Activated T-cell treated with anti-CD3 and anti-CD28 coated beads for 48 hours (primary cell): ENCODE measurements around the gene PCSK2.

Experiments
- DNase-seq: peaks from one replicate; pipeline ENCODE4 v3.0.0-alpha.2; 2020; ENCODE audit warnings: low read depth

The PCSK2 gene

DNA sequence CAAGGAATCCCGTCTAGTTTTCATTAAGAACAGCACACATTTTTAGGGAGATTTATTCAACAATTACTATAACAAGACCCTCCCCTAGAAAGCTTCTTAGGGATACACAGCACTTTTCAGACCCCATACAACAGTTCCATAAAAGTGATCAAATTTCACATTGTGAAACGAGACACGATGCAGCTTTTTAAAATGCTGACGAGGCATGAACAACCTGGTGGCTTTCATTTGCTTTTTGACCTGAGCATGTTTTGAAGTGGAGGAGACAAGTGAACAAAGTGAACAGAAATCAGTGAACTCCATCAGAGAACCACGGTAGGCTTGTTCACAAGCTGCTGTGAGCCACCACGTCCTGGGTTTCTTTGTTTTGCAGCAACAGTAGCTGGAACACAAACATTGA is 112.2 kb downstream of the PCSK2 start:
- DNase-seq = no peak

- no peak for DNase-seq
Observed at GRCh38 chr20:17343091-17343490, 116.3 kb downstream of the PCSK2 start.

DNA sequence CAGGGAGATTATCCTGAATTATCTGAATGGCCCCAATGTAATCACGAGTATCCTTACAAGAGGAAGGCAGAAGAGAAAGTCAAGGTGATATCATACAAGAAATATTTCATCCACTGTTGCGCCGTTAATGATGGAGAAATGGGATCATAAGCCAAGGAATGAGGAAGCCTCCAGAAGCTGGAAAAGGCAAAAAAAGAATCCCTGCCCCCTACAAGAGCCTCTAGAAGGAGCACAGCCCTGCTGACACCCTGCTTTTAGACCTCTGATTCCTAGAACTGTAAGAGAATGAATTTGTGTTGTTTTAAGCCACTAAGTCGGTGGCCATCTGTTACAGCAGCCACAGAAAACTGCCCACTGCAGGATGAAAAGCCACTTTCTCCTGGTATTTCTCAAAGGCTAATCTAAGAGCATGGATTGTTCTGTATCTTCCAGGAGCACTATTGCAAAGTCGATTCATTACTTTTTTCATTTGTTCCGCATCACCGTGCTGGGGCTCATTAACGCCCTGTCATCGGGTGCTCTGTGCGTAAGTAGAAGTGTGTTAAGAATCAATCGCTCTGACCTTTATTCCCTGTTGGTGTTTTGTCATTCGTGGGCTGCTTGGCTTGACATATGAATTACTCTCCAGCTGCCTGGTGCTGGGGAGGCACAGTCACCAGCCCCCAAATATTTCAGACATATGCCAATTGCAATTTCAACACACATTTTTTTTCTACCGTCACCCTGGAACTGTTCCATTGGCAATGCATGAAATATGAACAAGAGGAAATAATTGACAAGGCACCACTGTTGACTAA is 117.0 kb downstream of the PCSK2 start:
- no peak for DNase-seq

- DNase-seq = no peak
Observed at GRCh38 chr20:17344790-17345189, 118.0 kb downstream of the PCSK2 start.

- no peak for DNase-seq
Observed at GRCh38 chr20:17345321-17345720, 118.5 kb downstream of the PCSK2 start.

- DNase-seq = no peak
Observed at GRCh38 chr20:17350321-17350720, 123.5 kb downstream of the PCSK2 start.

GRCh38 chr20:17357238-17357637 is 130.4 kb downstream of the PCSK2 start:
- no peak for DNase-seq

GRCh38 chr20:17358854-17359253 is 132.0 kb downstream of the PCSK2 start:
- no peak for DNase-seq

DNA sequence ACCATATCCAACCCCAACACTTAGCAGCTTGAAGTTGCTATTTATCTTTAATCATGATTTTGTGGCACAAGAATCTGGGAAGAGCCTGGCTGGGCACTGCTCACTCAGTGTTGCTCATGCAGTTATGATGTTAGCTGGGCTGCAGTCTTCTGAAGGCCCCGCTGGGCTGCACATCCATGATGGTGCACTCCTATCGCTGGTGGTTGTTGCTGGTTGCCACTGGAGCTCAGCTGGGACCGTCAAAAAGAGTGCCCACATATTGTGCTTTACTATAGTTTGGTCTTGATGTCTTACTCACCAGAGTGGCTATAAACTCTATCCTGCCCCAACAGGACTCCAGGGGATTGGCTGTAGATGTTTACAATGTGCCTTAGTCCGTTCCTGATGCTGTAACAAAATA is 137.8 kb downstream of the PCSK2 start:
- no peak for DNase-seq

- DNase-seq = no peak
Observed at GRCh38 chr20:17365831-17366230, 139.0 kb downstream of the PCSK2 start.

DNA sequence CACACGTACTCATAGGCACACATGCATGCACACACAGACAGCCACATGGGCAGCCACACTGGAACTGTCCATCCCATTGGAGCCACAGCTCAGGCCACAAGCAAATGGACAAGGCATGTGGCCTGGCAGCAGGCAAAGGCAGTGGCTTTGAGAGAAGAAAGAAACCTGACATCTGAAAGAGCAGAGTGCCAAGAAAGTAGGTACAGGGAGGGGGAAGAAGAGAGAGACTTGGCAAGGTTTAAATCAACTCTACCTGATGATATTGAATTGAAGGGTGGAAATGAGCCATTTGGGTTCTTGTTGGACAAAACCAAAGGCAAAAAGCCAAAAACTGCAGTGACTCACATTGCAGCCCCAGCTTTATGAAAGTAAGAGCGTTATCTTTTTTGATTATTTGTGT is 142.7 kb downstream of the PCSK2 start:
- no peak for DNase-seq

GRCh38 chr20:17372806-17373440 is 146.1 kb downstream of the PCSK2 start:
- no peak for DNase-seq

GRCh38 chr20:17374086-17374485 is 147.2 kb downstream of the PCSK2 start:
- no peak for DNase-seq

DNA sequence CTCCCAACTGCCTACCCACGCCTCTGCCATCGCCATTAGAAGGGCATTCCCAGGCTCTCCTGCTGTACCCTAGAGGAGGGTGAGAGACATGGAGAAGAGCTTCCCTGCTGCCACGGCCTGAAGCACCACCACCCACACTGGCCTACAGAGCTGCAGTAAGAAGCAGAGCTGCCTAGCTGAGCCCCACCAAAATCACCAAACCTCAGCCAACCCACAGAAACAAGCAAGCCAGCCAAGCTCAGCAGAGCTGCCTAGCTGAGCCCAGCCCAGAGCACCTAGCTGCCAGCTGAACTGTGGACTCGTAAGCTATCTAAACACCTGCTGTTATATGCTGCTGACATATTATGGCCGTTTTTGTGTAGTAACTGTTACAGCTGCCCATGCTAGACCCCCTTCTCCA is 149.2 kb downstream of the PCSK2 start:
- no peak for DNase-seq

DNA sequence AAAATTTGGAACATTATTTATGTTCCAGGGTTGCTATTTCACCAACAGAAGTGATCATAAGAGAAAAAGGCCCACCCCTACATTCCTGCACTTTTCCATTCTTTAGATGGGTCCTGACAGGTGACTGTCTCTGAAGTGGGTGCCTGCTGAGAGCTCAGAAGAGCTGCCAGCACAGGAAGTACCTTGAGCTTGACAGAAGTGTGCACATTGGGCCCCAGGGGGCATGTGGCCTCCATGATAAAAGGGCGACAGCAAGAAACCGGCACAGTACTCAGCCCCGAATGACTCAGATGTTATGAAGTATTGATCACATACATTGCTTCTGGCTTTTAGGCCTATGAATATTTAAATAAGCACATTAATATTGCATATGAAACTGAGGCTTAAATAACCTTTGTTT is 150.4 kb downstream of the PCSK2 start:
- DNase-seq = no peak

GRCh38 chr20:17379651-17380050 is 152.8 kb downstream of the PCSK2 start:
- no peak for DNase-seq

DNA sequence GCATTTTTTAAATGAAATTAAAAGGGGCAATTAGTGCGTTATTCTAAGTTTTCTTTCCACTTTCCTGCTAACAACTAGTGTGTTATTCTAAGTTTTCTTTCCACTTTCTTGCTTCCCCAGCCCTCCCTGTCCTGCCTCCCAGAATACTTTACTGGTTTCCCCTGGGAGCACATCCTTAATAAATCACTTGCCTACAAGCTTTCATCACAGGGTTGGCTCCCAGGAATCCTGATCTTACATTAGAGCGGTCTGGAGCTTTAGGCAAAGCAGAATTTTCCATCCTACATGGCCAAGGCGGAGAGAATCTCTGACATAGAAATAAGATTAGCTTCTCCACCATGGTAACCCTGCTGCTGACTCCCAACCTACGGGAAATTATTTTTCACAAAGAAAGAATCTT is 154.0 kb downstream of the PCSK2 start:
- no peak for DNase-seq

GRCh38 chr20:17381724-17382123 is 154.9 kb downstream of the PCSK2 start:
- no peak for DNase-seq

DNA sequence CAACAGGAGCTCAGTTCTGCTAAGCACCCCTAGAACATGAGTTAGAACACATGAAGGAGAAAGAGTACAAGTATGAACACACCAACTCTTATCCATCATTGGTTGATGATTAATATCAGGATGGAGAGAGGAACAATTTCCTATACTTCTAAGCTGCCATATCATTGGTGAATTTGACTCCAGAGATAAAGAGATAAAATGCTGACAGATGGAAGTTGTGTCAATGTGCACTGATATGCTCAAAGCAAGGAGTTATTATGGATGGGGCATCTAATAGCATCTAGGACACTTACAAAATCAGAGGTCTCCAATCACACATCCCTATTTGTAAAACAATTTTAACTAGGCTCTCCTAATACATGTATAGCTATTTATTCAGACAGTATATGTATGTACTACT is 159.0 kb downstream of the PCSK2 start:
- no peak for DNase-seq

- no peak for DNase-seq
Observed at GRCh38 chr20:17390655-17391054, 163.8 kb downstream of the PCSK2 start.

DNA sequence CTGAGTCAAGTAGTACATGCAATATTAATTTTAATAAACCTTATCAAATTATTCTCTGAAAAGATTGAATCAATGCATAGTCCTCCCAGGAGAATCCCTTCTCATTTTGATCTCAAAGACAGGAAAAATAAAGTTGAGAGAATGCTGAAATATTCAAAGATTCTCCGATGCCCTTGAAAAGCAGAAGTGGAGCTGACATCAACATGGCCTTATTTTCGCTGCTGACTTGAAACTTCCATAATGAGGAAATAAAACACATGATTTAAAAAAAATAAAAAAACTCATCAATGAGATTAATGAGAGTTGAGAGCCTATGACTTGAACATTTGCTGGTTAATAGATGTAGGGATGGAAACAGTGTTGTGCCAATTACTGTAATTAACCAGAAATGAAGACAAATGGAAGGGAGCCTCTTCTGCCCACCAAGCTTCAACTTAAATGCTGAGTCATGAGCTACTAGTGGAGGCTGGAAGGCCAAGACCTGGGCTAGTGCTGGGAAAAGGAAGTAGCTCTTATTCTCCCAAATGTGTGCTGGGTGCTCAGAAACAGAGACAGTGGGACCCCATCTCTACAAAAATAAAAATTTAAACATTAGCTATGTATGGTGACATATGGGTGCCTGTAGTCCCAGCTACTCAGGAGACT is 164.4 kb downstream of the PCSK2 start:
- no peak for DNase-seq

DNA sequence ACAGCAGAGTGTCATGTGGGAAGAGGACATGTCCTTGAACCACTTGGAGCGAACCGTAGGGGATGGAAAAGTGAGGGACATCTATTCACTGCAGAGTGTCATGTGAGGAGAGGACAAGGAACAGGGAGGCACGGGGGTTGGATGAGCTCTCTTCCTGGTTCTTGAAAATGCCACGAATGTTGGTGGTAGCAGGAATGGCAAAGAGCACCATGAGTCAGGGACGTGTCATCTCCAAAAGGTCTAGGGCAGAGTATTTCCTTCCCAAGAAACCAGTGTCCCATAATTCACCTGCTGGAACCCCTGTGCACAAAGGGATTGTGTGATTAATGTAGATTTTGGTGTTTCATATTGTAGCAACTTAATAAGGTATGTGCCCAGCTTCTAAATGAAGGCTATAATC is 167.6 kb downstream of the PCSK2 start:
- no peak for DNase-seq

- DNase-seq = no peak
Observed at GRCh38 chr20:17395729-17396128, 168.9 kb downstream of the PCSK2 start.
